ENCODE data around the gene ARL3.
"Not testable (repeated sequence)": the region's sequence is repeated elsewhere in the genome, so short reads cannot be mapped to it uniquely, and the experiment has no call there.

DNA sequence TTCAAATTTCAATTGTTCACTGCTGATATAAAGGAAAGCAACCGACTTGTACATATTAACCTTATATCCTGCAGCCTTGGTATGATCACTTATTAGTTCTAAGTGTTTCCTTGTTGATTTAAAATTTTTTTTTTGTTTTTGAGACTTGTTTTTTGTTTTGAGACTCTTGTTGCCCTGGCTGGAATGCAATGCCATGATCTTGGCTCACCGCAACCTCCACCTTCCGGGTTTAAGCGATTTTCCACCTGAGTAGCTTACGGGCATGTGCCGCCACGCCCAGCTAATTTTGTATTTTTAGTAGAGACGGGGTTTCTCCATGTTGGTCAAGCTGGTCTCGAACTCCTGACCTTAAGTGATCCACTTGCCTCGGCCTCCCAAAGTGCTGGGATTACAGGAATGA lies 18.8 kb downstream of the ARL3 start:
- not testable (repeated sequence) for TF ChIP-seq POLR2A, CTCF (IDR thresholded peaks at IDR 0.05)

All from Peyer's patch (tissue), 4 donors.